K562 (cell line): ENCODE data around the gene STAT6. TPM values are rescaled to one million over a fixed set of nuclear protein-coding genes. Genes with fewer than 3 reads are reported as not detected.
A peak's percentile ranks its signal among the peaks of the same experiment; 100 is the strongest.

Experiments
- ADNP ChIP-seq: fragments of 200-800 bp; sonication (Bioruptor generic); IDR thresholded peaks from 2 replicates; pipeline ENCODE4 v1.6.1; 2016; ENCODE audit warnings: missing genetic modification characterization, missing compliant biosample characterization
- ARNT ChIP-seq, 2 experiments: fragments of 450-650 bp; IDR thresholded peaks; 2 replicates each; pipeline ENCODE4 v1.6.1; 2016; ENCODE audit warnings: mild to moderate bottlenecking in 1 of 2
- CBFA2T3 ChIP-seq: fragments of 450-650 bp; IDR thresholded peaks from 2 replicates; pipeline ENCODE4 v1.6.1; 2017
- CHCHD3 ChIP-seq: fragments of 250-450 bp; sonication (Bioruptor Pico); IDR thresholded peaks from 2 replicates; pipeline ENCODE4 v2.1.2; 2022; ENCODE audit warnings: mild to moderate bottlenecking
- FOXJ3 ChIP-seq: sonication (generic); formaldehyde crosslinking; IDR thresholded peaks from 2 replicates; pipeline ENCODE4 v1.4.0; 2020; ENCODE audit warnings: mild to moderate bottlenecking, missing genetic modification reagents
- FOXM1 ChIP-seq, 2 experiments: fragments of 450-650 bp in 1 of 2; sonication (generic) in 1 of 2; formaldehyde crosslinking in 1 of 2; IDR thresholded peaks; 2 replicates each; pipeline versions ENCODE4 v1.6.1 to v1.9.0; 2017 to 2022; ENCODE audit warnings: low read depth in 2 of 2, mild to moderate bottlenecking in 2 of 2, missing genetic modification reagents in 1 of 2, moderate library complexity in 1 of 2
- FOXP1 ChIP-seq: sonication (generic); formaldehyde crosslinking; IDR thresholded peaks from 2 replicates; pipeline ENCODE4 v1.8.0; 2022; ENCODE audit warnings: mild to moderate bottlenecking, missing genetic modification reagents
- HDGF ChIP-seq: fragments of 450-650 bp; IDR thresholded peaks from 2 replicates; pipeline ENCODE4 v1.6.1; 2016
- ILK ChIP-seq: fragments of 450-650 bp; IDR thresholded peaks from 2 replicates; pipeline ENCODE4 v1.6.1; 2016; ENCODE audit warnings: missing genetic modification characterization, low read depth, mild to moderate bottlenecking, missing compliant biosample characterization, moderate library complexity, borderline replicate concordance
- LCOR ChIP-seq: sonication (generic); formaldehyde crosslinking; IDR thresholded peaks from 2 replicates; pipeline ENCODE4 v1.8.0; 2022; ENCODE audit warnings: mild to moderate bottlenecking, missing genetic modification reagents
- MTA1 ChIP-seq: fragments of 450-650 bp; IDR thresholded peaks from 2 replicates; pipeline ENCODE4 v1.6.1; 2017; ENCODE audit warnings: borderline replicate concordance
- NCOR1 ChIP-seq: fragments of 450-650 bp; IDR thresholded peaks from 2 replicates; pipeline ENCODE4 v1.6.1; 2016; ENCODE audit warnings: mild to moderate bottlenecking, moderate library complexity
- NFYB ChIP-seq: IDR thresholded peaks from 2 replicates; pipeline ENCODE4 v1.6.1; 2011; ENCODE audit warnings: mild to moderate bottlenecking, moderate library complexity; ENCODE audit not compliant: insufficient read length; ENCODE audit errors: extremely low read depth
- POLR2G ChIP-seq: fragments of 200-400 bp; formaldehyde crosslinking; IDR thresholded peaks from 2 replicates; pipeline ENCODE4 v1.6.1; 2017; ENCODE audit warnings: low read depth, mild to moderate bottlenecking, antibody characterized with exemption, low read length, moderate library complexity
- PPARD ChIP-seq: fragments of 250-450 bp; sonication (Bioruptor Pico); IDR thresholded peaks from 2 replicates; pipeline ENCODE4 v1.8.0; 2022; ENCODE audit warnings: inconsistent platforms, mild to moderate bottlenecking, moderate library complexity
- RFX5 ChIP-seq: IDR thresholded peaks from 2 replicates; pipeline ENCODE4 v1.6.1; 2011; ENCODE audit warnings: low read depth, mild to moderate bottlenecking, improper control_type of control experiment, low read length
- SAFB ChIP-seq: fragments of 200-400 bp; formaldehyde crosslinking; IDR thresholded peaks from 2 replicates; pipeline ENCODE4 v1.6.1; 2017; ENCODE audit warnings: low read depth, low read length, borderline replicate concordance
- SREBF1 ChIP-seq: fragments of 150-350 bp; IDR thresholded peaks from 2 replicates; pipeline ENCODE4 v1.6.1; 2014; ENCODE audit warnings: antibody characterized with exemption, low read depth, low read length, borderline replicate concordance
- TGIF2 ChIP-seq: sonication (generic); formaldehyde crosslinking; IDR thresholded peaks from 2 replicates; pipeline ENCODE4 v1.8.1; 2022; ENCODE audit warnings: mild to moderate bottlenecking, missing genetic modification reagents, moderate library complexity
- ZNF217 ChIP-seq: sonication (generic); formaldehyde crosslinking; IDR thresholded peaks from 2 replicates; pipeline ENCODE4 v1.8.0; 2022; ENCODE audit warnings: mild to moderate bottlenecking, missing genetic modification reagents
- ZNF551 ChIP-seq: fragments of 250-450 bp; sonication (Bioruptor Pico); IDR thresholded peaks from 2 replicates; pipeline ENCODE4 v1.5.0; 2021; ENCODE audit warnings: mild to moderate bottlenecking, moderate library complexity
- polyA plus RNA-seq, 8 experiments: library from polyadenylated mRNA; depleted of rRNA in 4 of 8; stranded (reverse) in 5 of 8; unstranded in 3 of 8; fragments of >200 nt; fragmentation: Nextera tagmentation in 2 of 8; fragmentation: Illumina TruSeq in 1 of 8; extraction: Ambion mirVana in 2 of 8; extraction: Trizol in 1 of 8; gene quantifications; 2 replicates each; pipeline versions ENCODE4 v1.2.1 to v1.2.3, GENCODE V29; 2011 to 2014; ENCODE audit warnings: inconsistent platforms in 1 of 8, missing spikeins in 1 of 8
- total RNA-seq, 7 experiments: library from RNA; depleted of rRNA in 6 of 7; stranded (reverse); fragments of >200 nt in 6 of 7; fragmentation: Illumina TruSeq in 2 of 7; extraction: Trizol in 2 of 7; gene quantifications; 2 replicates each; pipeline versions ENCODE4 v1.2.1 to v1.2.3, GENCODE V29; 2011 to 2021; ENCODE audit warnings: low replicate concordance in 1 of 7
- TF ChIP-seq, protein P1 (sequence below), 3 experiments: fragments of 200-800 bp in 1 of 3; fragments of 250-450 bp in 1 of 3; fragments of 450-650 bp in 1 of 3; sonication (Bioruptor Pico) in 1 of 3; sonication (Bioruptor generic) in 1 of 3; formaldehyde crosslinking in 1 of 3; IDR thresholded peaks; 2 replicates each; pipeline versions ENCODE4 v1.6.1 to v1.8.0; 2016 to 2022; ENCODE audit warnings: mild to moderate bottlenecking in 2 of 3, missing genetic modification characterization in 2 of 3, missing compliant biosample characterization in 1 of 3, moderate library complexity in 1 of 3
- TF ChIP-seq, protein P2 (sequence below): sonication (generic); formaldehyde crosslinking; IDR thresholded peaks from 2 replicates; pipeline ENCODE4 v1.8.0; 2022; ENCODE audit warnings: mild to moderate bottlenecking, missing genetic modification reagents

Gene STAT6
- total and polyA plus RNA-seq, 9 of the 15 experiments (the other 6 are each of a cell fraction or from before 2014, with no cell fraction given), result 2.4 to 49.5 (median 26.5) TPM

DNA sequence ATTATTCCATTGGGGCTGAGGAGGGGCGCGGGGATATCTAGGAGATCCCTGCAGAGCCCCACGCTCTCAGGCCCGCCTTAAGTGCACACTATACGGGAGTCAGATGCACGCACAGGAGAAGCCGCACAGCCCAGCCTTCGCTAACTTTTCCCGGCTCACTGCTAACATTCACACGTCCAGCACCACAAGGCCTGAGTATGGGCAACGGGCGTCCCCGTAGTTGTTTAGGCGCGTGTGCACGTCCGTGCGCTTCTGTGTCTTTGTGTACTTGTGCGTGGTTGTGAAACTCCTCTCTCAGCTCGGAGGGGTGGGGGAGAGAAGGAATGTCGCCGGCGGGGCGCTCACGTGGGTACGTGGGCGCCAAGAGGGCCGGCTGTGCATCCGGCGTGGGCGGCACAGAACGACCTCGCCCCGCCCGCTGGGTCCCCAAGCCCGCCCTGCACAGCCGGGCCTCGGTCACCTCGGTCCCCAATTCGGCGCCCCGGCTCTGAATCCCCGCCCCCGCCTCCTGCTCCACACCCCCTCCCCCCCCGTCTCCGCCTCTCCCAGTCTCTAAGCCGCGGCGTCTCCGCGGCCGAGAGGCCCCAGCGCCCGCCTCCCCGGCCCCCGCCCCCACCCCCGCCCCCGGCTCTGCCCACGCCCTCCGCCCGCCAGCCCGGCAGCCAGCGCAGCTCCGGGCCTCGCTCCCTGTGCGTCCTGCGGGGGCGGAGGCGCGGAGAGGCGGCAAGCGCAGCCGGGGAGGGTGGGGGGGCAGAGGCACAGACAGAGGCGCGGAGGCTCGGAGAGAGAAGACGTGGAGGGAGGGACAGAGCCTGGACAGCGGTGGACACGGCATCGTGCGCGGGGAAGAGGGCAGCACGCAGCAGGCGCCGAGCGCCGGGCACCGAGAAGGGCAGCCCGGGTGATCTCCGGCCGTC lies 22.6 kb downstream of the STAT6 start, which contains the start of gene NAB2 (continued):
- TF ChIP-seq, protein P1, sequence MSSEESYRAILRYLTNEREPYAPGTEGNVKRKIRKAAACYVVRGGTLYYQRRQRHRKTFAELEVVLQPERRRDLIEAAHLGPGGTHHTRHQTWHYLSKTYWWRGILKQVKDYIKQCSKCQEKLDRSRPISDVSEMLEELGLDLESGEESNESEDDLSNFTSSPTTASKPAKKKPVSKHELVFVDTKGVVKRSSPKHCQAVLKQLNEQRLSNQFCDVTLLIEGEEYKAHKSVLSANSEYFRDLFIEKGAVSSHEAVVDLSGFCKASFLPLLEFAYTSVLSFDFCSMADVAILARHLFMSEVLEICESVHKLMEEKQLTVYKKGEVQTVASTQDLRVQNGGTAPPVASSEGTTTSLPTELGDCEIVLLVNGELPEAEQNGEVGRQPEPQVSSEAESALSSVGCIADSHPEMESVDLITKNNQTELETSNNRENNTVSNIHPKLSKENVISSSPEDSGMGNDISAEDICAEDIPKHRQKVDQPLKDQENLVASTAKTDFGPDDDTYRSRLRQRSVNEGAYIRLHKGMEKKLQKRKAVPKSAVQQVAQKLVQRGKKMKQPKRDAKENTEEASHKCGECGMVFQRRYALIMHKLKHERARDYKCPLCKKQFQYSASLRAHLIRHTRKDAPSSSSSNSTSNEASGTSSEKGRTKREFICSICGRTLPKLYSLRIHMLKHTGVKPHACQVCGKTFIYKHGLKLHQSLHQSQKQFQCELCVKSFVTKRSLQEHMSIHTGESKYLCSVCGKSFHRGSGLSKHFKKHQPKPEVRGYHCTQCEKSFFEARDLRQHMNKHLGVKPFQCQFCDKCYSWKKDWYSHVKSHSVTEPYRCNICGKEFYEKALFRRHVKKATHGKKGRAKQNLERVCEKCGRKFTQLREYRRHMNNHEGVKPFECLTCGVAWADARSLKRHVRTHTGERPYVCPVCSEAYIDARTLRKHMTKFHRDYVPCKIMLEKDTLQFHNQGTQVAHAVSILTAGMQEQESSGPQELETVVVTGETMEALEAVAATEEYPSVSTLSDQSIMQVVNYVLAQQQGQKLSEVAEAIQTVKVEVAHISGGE (CRISPR knock-in tag; IDR thresholded peaks at IDR 0.05), result peak in 1 of 3 experiments; percentile 49; a peak in 2 of 6 replicates
- TF ChIP-seq POLR2G (peak; percentile 77), FOXM1 (IDR thresholded peaks at IDR 0.05; ENCODE audit: low read depth) (no peak), FOXM1 (CRISPR knock-in tag; IDR thresholded peaks at IDR 0.05; ENCODE audit: low read depth) (peak; percentile 62; the same call in 1 of the 2 replicates), FOXP1 (CRISPR knock-in tag) (peak; percentile 58; the same call in 1 of the 2 replicates), ZNF217 (CRISPR knock-in tag) (no peak), ILK (no peak), SREBF1 (no peak), NCOR1 (peak; percentile 43; the same call in 1 of the 2 replicates), LCOR (CRISPR knock-in tag) (peak; percentile 80), FOXJ3 (CRISPR knock-in tag) (no peak), HDGF (no peak), RFX5 (no peak), PPARD (CRISPR knock-in tag) (no peak), ARNT (IDR thresholded peaks at IDR 0.05) (no peak), MTA1 (peak; percentile 29; the same call in 1 of the 2 replicates), CHCHD3 (CRISPR knock-in tag) (no peak), ZNF551 (CRISPR knock-in tag) (no peak), SAFB (peak; percentile 61; the same call in 1 of the 2 replicates), ADNP (tag) (no peak), TGIF2 (CRISPR knock-in tag) (no peak), CBFA2T3 (no peak; the same call in 1 of the 2 replicates), NFYB (no peak)
- TF ChIP-seq, protein P2, sequence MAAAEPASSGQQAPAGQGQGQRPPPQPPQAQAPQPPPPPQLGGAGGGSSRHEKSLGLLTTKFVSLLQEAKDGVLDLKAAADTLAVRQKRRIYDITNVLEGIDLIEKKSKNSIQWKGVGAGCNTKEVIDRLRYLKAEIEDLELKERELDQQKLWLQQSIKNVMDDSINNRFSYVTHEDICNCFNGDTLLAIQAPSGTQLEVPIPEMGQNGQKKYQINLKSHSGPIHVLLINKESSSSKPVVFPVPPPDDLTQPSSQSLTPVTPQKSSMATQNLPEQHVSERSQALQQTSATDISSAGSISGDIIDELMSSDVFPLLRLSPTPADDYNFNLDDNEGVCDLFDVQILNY (CRISPR knock-in tag), result no peak
